ENCODE results near the gene HCRTR1. TPM values are rescaled to one million over a fixed set of nuclear protein-coding genes. Genes with fewer than 3 reads are reported as not detected.

The HCRTR1 gene
- polyA plus RNA-seq, 1 donor from 2014 or later, result not detected

Other genes starting within 250 kb of the HCRTR1 start
- gene FABP3, start 244.6 kb upstream of the HCRTR1 start, polyA plus RNA-seq, result not detected
- not detected for gene SERINC2, start 204.5 kb upstream of the HCRTR1 start, polyA plus RNA-seq
- not detected for gene TINAGL1, start 41.2 kb upstream of the HCRTR1 start, polyA plus RNA-seq
- gene PEF1, start 27.2 kb downstream of the HCRTR1 start, polyA plus RNA-seq, result 79.2 TPM
- not detected for gene COL16A1, start 86.3 kb downstream of the HCRTR1 start, polyA plus RNA-seq
- gene ADGRB2, start 146.7 kb downstream of the HCRTR1 start, polyA plus RNA-seq, result 0.97 TPM
- gene SPOCD1, start 198.3 kb downstream of the HCRTR1 start, polyA plus RNA-seq, result not detected